HepG2 (cell line): ENCODE results near the gene BACH1. TPM values are rescaled to one million over a fixed set of nuclear protein-coding genes. Genes with fewer than 3 reads are reported as not detected.

Source experiments
- ARHGAP35 ChIP-seq: sonication (generic); formaldehyde crosslinking; IDR thresholded peaks from 2 replicates; pipeline ENCODE4 v1.9.0; 2022; ENCODE audit warnings: mild to moderate bottlenecking, inconsistent platforms, moderate library complexity, missing genetic modification reagents, borderline replicate concordance
- CBX5 ChIP-seq: sonication (generic); formaldehyde crosslinking; IDR thresholded peaks from 2 replicates; pipeline ENCODE4 v1.4.0; 2020; ENCODE audit warnings: missing genetic modification reagents, borderline replicate concordance
- DMAP1 ChIP-seq: IDR thresholded peaks from 2 replicates; pipeline ENCODE4 v1.6.1; 2016
- GABPB1 ChIP-seq: IDR thresholded peaks from 2 replicates; pipeline ENCODE4 v1.6.1; 2016; ENCODE audit warnings: mild to moderate bottlenecking, missing genetic modification reagents, moderate library complexity, missing compliant biosample characterization
- SOX6 ChIP-seq, 2 experiments: fragments of 450-650 bp in 1 of 2; sonication (generic) in 1 of 2; formaldehyde crosslinking in 1 of 2; IDR thresholded peaks; 2 replicates each; pipeline versions ENCODE4 v1.4.0 to v1.6.1; 2017 to 2020; ENCODE audit warnings: antibody characterized with exemption in 1 of 2, mild to moderate bottlenecking in 1 of 2, missing genetic modification reagents in 1 of 2
- SP4 ChIP-seq: sonication (generic); formaldehyde crosslinking; IDR thresholded peaks from 2 replicates; pipeline ENCODE4 v1.8.1; 2023; ENCODE audit warnings: mild to moderate bottlenecking, missing genetic modification reagents
- XBP1 ChIP-seq: sonication (generic); formaldehyde crosslinking; IDR thresholded peaks from 2 replicates; pipeline ENCODE4 v1.5.0; 2020; ENCODE audit warnings: missing genetic modification reagents
- ZFP36L1 ChIP-seq: sonication (generic); formaldehyde crosslinking; IDR thresholded peaks from 2 replicates; pipeline ENCODE4 v1.8.0; 2022; ENCODE audit warnings: mild to moderate bottlenecking, missing genetic modification reagents, moderate library complexity
- ZNF432 ChIP-seq: sonication (generic); formaldehyde crosslinking; IDR thresholded peaks from 2 replicates; pipeline ENCODE4 v1.5.0; 2020; ENCODE audit warnings: missing genetic modification reagents, mild to moderate bottlenecking, borderline replicate concordance
- ZSCAN29 ChIP-seq: sonication (generic); formaldehyde crosslinking; conservative IDR thresholded peaks from 2 replicates; pipeline ENCODE4 v1.4.0; 2020; ENCODE audit warnings: mild to moderate bottlenecking, missing genetic modification reagents
- polyA plus RNA-seq, 8 experiments: library from polyadenylated mRNA; depleted of rRNA in 3 of 8; stranded (reverse) in 7 of 8; unstranded in 1 of 8; fragments of >200 nt; fragmentation: Illumina TruSeq in 4 of 8; extraction: Trizol in 4 of 8; gene quantifications; 2 replicates each; pipeline versions ENCODE4 v1.2.1 to v1.2.3, GENCODE V29; 2011 to 2016; ENCODE audit warnings: low read depth in 4 of 8, missing spikeins in 1 of 8, mixed read lengths in 1 of 8; ENCODE audit not compliant: insufficient read depth in 1 of 8
- total RNA-seq, 5 experiments: library from RNA; depleted of rRNA; stranded (reverse); fragments of >200 nt; fragmentation: Illumina TruSeq; extraction: Trizol; gene quantifications; 2 replicates each; pipeline ENCODE4 v1.2.3, GENCODE V29; 2016; ENCODE audit warnings: low read depth in 1 of 5
- TF ChIP-seq, protein P1 (sequence below): sonication (generic); formaldehyde crosslinking; IDR thresholded peaks from 2 replicates; pipeline ENCODE4 v1.8.1; 2022; ENCODE audit warnings: low read depth, mild to moderate bottlenecking, missing genetic modification reagents
- TF ChIP-seq, protein P2 (sequence below): sonication (generic); formaldehyde crosslinking; IDR thresholded peaks from 2 replicates; pipeline ENCODE4 v1.8.1; 2023; ENCODE audit warnings: missing genetic modification reagents, inconsistent platforms, borderline replicate concordance

The BACH1 gene
- total and polyA plus RNA-seq, 2 of the 13 experiments (the other 11 are each of a cell fraction or from before 2014, with no cell fraction given) = 16.5 to 51.7 TPM

DNA sequence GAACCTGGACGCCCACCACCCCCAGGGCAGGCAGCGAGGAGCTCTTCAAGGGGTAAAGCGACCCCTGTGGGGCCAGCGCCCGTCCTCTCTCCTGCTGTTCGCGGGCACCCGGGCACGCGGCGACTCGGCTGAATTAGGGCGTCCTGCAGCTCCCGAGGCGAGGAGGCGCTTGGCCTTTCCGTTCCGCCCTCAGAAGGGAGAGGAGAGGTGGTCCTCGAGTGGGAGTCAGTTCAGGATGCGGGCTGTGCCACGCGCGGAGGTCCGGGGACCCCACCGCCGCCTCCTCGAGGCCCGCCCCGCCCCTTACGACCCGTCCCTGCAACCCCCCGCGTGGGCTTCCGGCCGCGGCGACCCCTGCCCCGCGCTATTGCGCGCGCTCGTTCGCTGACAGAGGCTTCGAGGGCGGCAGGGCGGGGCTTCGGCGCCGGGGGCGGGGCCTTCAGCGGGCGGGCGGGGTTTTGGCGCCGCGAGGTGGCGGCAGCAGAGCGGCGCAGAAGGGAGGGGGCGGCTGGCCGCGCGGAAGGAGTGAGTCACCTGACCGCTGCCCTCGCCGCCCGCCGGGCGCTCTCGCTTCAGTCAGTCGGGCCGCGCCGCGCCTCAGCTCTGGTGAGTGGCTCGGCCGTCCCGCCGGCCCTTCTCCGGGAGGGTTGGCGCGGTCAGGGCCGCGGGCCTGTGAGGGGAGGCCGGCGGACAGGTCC is at the start of gene BACH1 (continued):
- TF ChIP-seq GABPB1 (CRISPR knock-in tag) (peak; percentile 76), ZFP36L1 (CRISPR knock-in tag) (peak; percentile 24; the same call in 1 of the 2 replicates), ZNF432 (CRISPR knock-in tag) (no peak), SOX6 (IDR thresholded peaks at IDR 0.05) (no peak), SOX6 (CRISPR knock-in tag; IDR thresholded peaks at IDR 0.05) (no peak), ZSCAN29 (CRISPR knock-in tag) (no peak; the same call in 1 of the 2 replicates), SP4 (CRISPR knock-in tag) (no peak; the same call in 1 of the 2 replicates), ARHGAP35 (CRISPR knock-in tag) (no peak), DMAP1 (peak; percentile 23), XBP1 (no peak), CBX5 (no peak)
- TF ChIP-seq, protein P1, sequence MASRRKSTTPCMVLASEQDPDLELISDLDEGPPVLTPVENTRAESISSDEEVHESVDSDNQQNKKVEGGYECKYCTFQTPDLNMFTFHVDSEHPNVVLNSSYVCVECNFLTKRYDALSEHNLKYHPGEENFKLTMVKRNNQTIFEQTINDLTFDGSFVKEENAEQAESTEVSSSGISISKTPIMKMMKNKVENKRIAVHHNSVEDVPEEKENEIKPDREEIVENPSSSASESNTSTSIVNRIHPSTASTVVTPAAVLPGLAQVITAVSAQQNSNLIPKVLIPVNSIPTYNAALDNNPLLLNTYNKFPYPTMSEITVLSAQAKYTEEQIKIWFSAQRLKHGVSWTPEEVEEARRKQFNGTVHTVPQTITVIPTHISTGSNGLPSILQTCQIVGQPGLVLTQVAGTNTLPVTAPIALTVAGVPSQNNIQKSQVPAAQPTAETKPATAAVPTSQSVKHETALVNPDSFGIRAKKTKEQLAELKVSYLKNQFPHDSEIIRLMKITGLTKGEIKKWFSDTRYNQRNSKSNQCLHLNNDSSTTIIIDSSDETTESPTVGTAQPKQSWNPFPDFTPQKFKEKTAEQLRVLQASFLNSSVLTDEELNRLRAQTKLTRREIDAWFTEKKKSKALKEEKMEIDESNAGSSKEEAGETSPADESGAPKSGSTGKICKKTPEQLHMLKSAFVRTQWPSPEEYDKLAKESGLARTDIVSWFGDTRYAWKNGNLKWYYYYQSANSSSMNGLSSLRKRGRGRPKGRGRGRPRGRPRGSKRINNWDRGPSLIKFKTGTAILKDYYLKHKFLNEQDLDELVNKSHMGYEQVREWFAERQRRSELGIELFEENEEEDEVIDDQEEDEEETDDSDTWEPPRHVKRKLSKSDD = peak; percentile 35; the same call in 1 of the 2 replicates
- TF ChIP-seq, protein P2, sequence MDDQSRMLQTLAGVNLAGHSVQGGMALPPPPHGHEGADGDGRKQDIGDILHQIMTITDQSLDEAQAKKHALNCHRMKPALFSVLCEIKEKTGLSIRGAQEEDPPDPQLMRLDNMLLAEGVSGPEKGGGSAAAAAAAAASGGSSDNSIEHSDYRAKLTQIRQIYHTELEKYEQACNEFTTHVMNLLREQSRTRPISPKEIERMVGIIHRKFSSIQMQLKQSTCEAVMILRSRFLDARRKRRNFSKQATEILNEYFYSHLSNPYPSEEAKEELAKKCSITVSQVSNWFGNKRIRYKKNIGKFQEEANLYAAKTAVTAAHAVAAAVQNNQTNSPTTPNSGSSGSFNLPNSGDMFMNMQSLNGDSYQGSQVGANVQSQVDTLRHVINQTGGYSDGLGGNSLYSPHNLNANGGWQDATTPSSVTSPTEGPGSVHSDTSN (CRISPR knock-in tag) = no peak
- TF ChIP-seq, all 625 proteins: peak for 82
